Neural crest cell (in vitro differentiated cells): ENCODE data around the gene TRAFD1. TPM values are rescaled to one million over a fixed set of nuclear protein-coding genes. Genes with fewer than 3 reads are reported as not detected.

Experiments used
- DNase-seq: peaks from one replicate; pipeline ENCODE4 v3.0.0; 2021; ENCODE audit warnings: low read depth, mixed read lengths, low spot score
- H3K27ac Mint-ChIP-seq: one replicate; pipeline ENCODE4 v1.8.0; 2021; ENCODE audit warnings: mild to moderate bottlenecking, mixed read lengths; ENCODE audit not compliant: unreplicated experiment
- H3K27me3 Mint-ChIP-seq: 2 replicates; pipeline ENCODE4 v1.8.0; 2021; ENCODE audit warnings: low read depth, mild to moderate bottlenecking, mixed read lengths
- H3K36me3 Mint-ChIP-seq: 2 replicates; pipeline ENCODE4 v1.8.0; 2021; ENCODE audit warnings: low read depth, mild to moderate bottlenecking, mixed read lengths
- H3K4me1 Mint-ChIP-seq: 2 replicates; pipeline ENCODE4 v1.8.0; 2021; ENCODE audit warnings: mixed read lengths
- H3K4me3 Mint-ChIP-seq: one replicate; pipeline ENCODE4 v1.8.0; 2021; ENCODE audit warnings: mild to moderate bottlenecking, mixed read lengths
- H3K9me3 Mint-ChIP-seq: 2 replicates; pipeline ENCODE4 v1.8.0; 2021; ENCODE audit warnings: mixed read lengths
- CTCF ChIP-seq: fragments of 200-600 bp; sonication (generic); conservative IDR thresholded peaks from 2 replicates; pipeline ENCODE4 v1.5.0; 2021; ENCODE audit warnings: antibody characterized with exemption, mild to moderate bottlenecking
- total RNA-seq: library from RNA; stranded (reverse); gene quantifications from 2 replicates; pipeline ENCODE4 v1.2.1, GENCODE V29; 2021

Gene TRAFD1
- total RNA-seq, 1 donor from 2014 or later, result 44.2 TPM

GRCh38 chr12:112179341-112179740 lies 54.0 kb downstream of the TRAFD1 start:
- Mint-ChIP-seq H3K4me1 (peaks cover 24% of the 10 kb centered on the region), H3K27ac (no peak overlapping the region), H3K27me3 (no peaks in the 10 kb centered on the region), H3K36me3 (peaks cover 12% of the 10 kb centered on the region), H3K4me3 (no peak overlapping the region), H3K9me3 (no peaks in the 10 kb centered on the region)
- TF ChIP-seq CTCF, result no peak
- DNase-seq, result no peak

GRCh38 chr12:112179916-112180315 lies 54.6 kb downstream of the TRAFD1 start:
- Mint-ChIP-seq H3K4me3 (no peak overlapping the region), H3K27ac (no peak overlapping the region), H3K27me3 (no peaks in the 10 kb centered on the region), H3K36me3 (peaks cover 12% of the 10 kb centered on the region), H3K9me3 (no peaks in the 10 kb centered on the region), H3K4me1 (peaks cover 24% of the 10 kb centered on the region)
- TF ChIP-seq CTCF, result no peak
- no peak for DNase-seq

DNA sequence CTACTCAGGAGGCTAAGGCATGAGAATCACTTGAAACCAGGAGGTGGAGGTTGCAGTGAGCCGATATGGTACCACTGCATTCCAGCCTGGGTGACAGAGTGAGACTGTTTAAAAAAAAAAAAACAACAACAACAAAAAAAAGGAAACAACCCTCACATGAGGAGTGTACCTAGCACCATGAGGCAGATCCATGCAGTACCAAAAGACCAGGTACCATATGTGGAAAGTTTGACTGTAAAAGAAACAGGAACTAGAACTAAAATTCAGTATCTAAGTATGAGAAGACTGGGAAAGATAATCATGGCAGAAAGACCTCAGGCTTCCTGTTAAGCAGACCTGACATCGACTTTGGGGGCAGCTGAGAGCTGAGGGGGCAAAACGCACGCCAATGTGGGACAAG lies 55.1 kb downstream of the TRAFD1 start:
- no peak for TF ChIP-seq CTCF
- H3K27ac Mint-ChIP-seq, result no peak overlapping the region
- no peaks in the 10 kb centered on the region for H3K9me3 Mint-ChIP-seq
- peaks cover 14% of the 10 kb centered on the region for H3K36me3 Mint-ChIP-seq
- H3K4me1 Mint-ChIP-seq, result peaks cover 24% of the 10 kb centered on the region
- no peak overlapping the region for H3K4me3 Mint-ChIP-seq
- H3K27me3 Mint-ChIP-seq, result no peaks in the 10 kb centered on the region
- no peak for DNase-seq

- no peaks in the 10 kb centered on the region for H3K9me3 Mint-ChIP-seq
- H3K36me3 Mint-ChIP-seq, result peaks cover 7% of the 10 kb centered on the region
- peak overlapping the region; percentile 50 for H3K4me3 Mint-ChIP-seq
- H3K27me3 Mint-ChIP-seq, result no peaks in the 10 kb centered on the region
- H3K4me1 Mint-ChIP-seq, result peaks cover 17% of the 10 kb centered on the region
- H3K27ac Mint-ChIP-seq, result no peak overlapping the region
- DNase-seq, result peak; percentile 41
- TF ChIP-seq CTCF, result no peak
These were observed 57.1 kb downstream of the TRAFD1 start for GRCh38 chr12:112182499-112182898.

DNA sequence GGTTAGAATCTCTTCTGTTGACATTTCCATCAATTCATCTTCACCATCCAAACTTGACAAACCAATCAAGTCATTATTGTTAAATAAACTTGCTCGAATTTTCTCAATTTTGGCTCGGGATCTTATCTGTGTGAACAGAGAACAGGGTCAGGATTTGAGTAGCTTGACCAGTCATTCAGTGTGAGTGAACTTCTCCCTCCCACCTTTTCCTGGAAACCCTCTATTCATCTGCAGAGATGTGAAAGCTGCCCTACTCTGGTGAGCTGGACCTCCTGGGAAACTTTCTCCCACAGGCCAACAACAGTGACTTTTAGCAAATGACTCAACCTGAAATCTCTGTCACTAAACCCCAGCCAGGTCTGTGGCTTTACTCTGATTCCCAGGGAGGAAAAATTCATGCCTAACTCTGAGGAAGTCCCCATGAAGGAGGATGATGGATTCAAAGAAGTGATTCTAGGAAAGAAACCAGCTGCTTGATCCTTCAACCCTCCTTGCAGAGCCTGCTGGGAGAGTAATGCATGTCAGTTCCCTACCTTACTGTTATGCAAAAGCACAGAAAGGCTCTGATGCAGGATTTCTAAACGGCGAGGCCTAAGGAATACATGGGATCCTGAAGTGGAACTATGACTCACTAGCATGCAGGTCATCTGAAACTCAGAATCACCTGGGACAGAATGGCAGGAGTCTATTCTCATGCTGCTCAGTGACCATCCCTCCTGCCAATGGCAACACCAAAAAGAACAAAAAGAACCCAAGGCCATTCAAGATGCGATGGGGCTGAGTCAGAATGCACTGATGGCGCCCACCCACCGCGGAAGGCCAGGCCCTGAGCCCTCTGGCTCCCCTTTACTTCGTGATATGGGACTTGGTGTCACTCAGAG lies 58.0 kb downstream of the TRAFD1 start:
- H3K9me3 Mint-ChIP-seq, result no peaks in the 10 kb centered on the region
- H3K36me3 Mint-ChIP-seq, result peaks cover 7% of the 10 kb centered on the region
- peak overlapping the region; percentile 1 for H3K4me3 Mint-ChIP-seq
- no peak for TF ChIP-seq CTCF
- no peak for DNase-seq
- peak overlapping the region; percentile 29 for H3K27ac Mint-ChIP-seq
- H3K4me1 Mint-ChIP-seq, result peaks cover 17% of the 10 kb centered on the region
- no peaks in the 10 kb centered on the region for H3K27me3 Mint-ChIP-seq
